H1 (cell line): ENCODE measurements around the gene PLVAP. TPM values are rescaled to one million over a fixed set of nuclear protein-coding genes. Genes with fewer than 3 reads are reported as not detected.

Experiments
- polyA plus RNA-seq, 7 experiments: library from polyadenylated mRNA; depleted of rRNA in 3 of 7; stranded (reverse) in 5 of 7; unstranded in 2 of 7; fragments of >200 nt in 5 of 7; fragments of 200-250 nt in 2 of 7; gene quantifications; 1 replicate in 5 of 7; 2 replicates in 1 of 7; 4 replicates in 1 of 7; pipeline versions ENCODE4 v1.2.1 to v1.2.3, GENCODE V29; 2011 to 2013; ENCODE audit warnings: missing spikeins in 2 of 7, mixed read lengths in 2 of 7
- total RNA-seq: library from RNA; stranded (reverse); fragmentation: NEBNext Ultra II Directional; extraction: Animal tissue kit (Norgen Biotek cat#: 25700); gene quantifications from 2 replicates; pipeline ENCODE4 v1.2.1, GENCODE V29; 2021
- TF ChIP-seq, protein P1 (sequence below): IDR thresholded peaks from 2 replicates; pipeline ENCODE4 v1.6.1; 2012; ENCODE audit warnings: inconsistent platforms

PLVAP gene
- total and polyA plus RNA-seq, 2 of the 8 experiments (the other 6 are each of a cell fraction or from before 2014, with no cell fraction given) = 0.32 TPM; not detected in 1

DNA sequence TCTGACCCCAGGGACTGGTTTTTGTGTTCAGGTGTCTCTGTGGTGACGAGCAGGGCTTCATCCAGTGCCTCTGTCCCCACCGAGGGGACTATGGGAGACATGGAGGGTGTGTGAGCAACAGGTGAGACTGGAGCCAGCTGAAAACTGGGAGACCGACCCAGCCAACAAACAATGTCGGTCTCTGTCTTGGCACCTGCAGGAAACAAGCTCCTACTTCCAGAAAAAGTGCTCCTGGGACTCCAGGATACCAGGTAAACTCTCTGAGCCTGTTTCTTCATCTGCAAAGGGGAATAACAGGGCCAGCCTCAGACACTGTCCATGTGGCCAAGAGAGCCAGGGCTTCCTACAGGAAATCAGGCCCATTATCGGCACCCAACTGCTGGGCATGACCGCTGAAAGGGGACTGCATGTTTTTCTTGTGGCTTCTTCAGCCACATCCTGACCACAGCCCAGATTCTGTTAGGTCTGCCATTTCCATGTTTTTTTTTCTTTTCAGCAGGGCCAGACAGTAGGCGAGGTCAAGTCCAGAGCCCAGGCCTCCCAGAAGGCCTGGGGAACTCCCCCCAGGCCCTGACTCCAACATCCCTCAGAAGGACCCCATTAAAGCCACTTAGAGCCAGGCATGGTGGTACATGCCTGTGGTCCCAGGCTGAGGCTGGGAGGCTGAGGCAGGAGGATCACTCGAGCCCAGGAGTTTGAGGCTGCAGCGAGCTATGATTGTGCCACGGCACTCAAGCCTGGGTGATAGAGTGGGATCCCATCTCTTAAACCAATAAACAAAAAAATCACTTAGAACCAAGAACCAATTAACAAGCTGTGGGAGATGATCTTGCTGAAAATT lies 29.1 kb upstream of the PLVAP start (continued):
- TF ChIP-seq, protein P1, sequence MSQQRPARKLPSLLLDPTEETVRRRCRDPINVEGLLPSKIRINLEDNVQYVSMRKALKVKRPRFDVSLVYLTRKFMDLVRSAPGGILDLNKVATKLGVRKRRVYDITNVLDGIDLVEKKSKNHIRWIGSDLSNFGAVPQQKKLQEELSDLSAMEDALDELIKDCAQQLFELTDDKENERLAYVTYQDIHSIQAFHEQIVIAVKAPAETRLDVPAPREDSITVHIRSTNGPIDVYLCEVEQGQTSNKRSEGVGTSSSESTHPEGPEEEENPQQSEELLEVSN = no peak
